HepG2 (cell line): Measurements from ENCODE around the gene ASCC3. TPM values are rescaled to one million over a fixed set of nuclear protein-coding genes. Genes with fewer than 3 reads are reported as not detected.

Experiments
- CEBPB ChIP-seq: IDR thresholded peaks from 2 replicates; pipeline ENCODE4 v1.6.1; 2011; ENCODE audit warnings: low read depth, low read length, improper control_type of control experiment, borderline replicate concordance
- EP300 ChIP-seq, 3 experiments: sonication (generic) in 1 of 3; formaldehyde crosslinking in 1 of 3; IDR thresholded peaks; 2 replicates each; pipeline versions ENCODE4 v1.5.1 to v1.6.1; 2011 to 2020; ENCODE audit warnings: low read depth in 2 of 3, low read length in 2 of 3, borderline replicate concordance in 1 of 3, improper control_type of control experiment in 1 of 3, mild to moderate bottlenecking in 1 of 3, missing genetic modification reagents in 1 of 3, moderate library complexity in 1 of 3
- FLYWCH1 ChIP-seq: sonication (generic); formaldehyde crosslinking; IDR thresholded peaks from 2 replicates; pipeline ENCODE4 v1.8.1; 2023; ENCODE audit warnings: mild to moderate bottlenecking, missing genetic modification reagents
- HMG20A ChIP-seq: IDR thresholded peaks from 2 replicates; pipeline ENCODE4 v1.6.1; 2016; ENCODE audit warnings: borderline replicate concordance
- HMG20B ChIP-seq: conservative IDR thresholded peaks from 2 replicates; pipeline ENCODE4 v1.6.1; 2016; ENCODE audit warnings: missing genetic modification reagents, missing compliant biosample characterization
- MZF1 ChIP-seq: sonication (generic); formaldehyde crosslinking; IDR thresholded peaks from 2 replicates; pipeline ENCODE4 v1.8.1; 2023; ENCODE audit warnings: mild to moderate bottlenecking, missing genetic modification reagents, borderline replicate concordance
- PAXIP1 ChIP-seq: sonication (generic); formaldehyde crosslinking; conservative IDR thresholded peaks from 2 replicates; pipeline ENCODE4 v1.4.0; 2020; ENCODE audit warnings: mild to moderate bottlenecking, missing genetic modification reagents, moderate library complexity
- SP1 ChIP-seq, 2 experiments: fragments of 450-650 bp in 1 of 2; sonication (generic) in 1 of 2; formaldehyde crosslinking in 1 of 2; IDR thresholded peaks; 2 replicates each; pipeline versions ENCODE4 v1.4.0 to v1.6.1; 2016 to 2020; ENCODE audit warnings: missing genetic modification reagents in 1 of 2
- ZBED4 ChIP-seq: sonication (generic); formaldehyde crosslinking; IDR thresholded peaks from 2 replicates; pipeline ENCODE4 v1.4.0; 2020; ENCODE audit warnings: missing genetic modification reagents, borderline replicate concordance
- polyA plus RNA-seq, 8 experiments: library from polyadenylated mRNA; depleted of rRNA in 3 of 8; stranded (reverse) in 7 of 8; unstranded in 1 of 8; fragments of >200 nt; fragmentation: Illumina TruSeq in 4 of 8; extraction: Trizol in 4 of 8; gene quantifications; 2 replicates each; pipeline versions ENCODE4 v1.2.1 to v1.2.3, GENCODE V29; 2011 to 2016; ENCODE audit warnings: low read depth in 4 of 8, missing spikeins in 1 of 8, mixed read lengths in 1 of 8; ENCODE audit not compliant: insufficient read depth in 1 of 8
- total RNA-seq, 5 experiments: library from RNA; depleted of rRNA; stranded (reverse); fragments of >200 nt; fragmentation: Illumina TruSeq; extraction: Trizol; gene quantifications; 2 replicates each; pipeline ENCODE4 v1.2.3, GENCODE V29; 2016; ENCODE audit warnings: low read depth in 1 of 5
- TF ChIP-seq, protein P1 (sequence below): sonication (generic); formaldehyde crosslinking; IDR thresholded peaks from 2 replicates; pipeline ENCODE4 v1.5.0; 2020; ENCODE audit warnings: mild to moderate bottlenecking, missing genetic modification reagents, moderate library complexity
- TF ChIP-seq, protein P2 (sequence below): sonication (generic); formaldehyde crosslinking; IDR thresholded peaks from 2 replicates; pipeline ENCODE4 v1.4.0; 2020; ENCODE audit warnings: mild to moderate bottlenecking, missing genetic modification reagents

Gene ASCC3
- total and polyA plus RNA-seq, 2 of the 13 experiments (the other 11 are each of a cell fraction or from before 2014, with no cell fraction given): 23.1 to 55.7 TPM

DNA sequence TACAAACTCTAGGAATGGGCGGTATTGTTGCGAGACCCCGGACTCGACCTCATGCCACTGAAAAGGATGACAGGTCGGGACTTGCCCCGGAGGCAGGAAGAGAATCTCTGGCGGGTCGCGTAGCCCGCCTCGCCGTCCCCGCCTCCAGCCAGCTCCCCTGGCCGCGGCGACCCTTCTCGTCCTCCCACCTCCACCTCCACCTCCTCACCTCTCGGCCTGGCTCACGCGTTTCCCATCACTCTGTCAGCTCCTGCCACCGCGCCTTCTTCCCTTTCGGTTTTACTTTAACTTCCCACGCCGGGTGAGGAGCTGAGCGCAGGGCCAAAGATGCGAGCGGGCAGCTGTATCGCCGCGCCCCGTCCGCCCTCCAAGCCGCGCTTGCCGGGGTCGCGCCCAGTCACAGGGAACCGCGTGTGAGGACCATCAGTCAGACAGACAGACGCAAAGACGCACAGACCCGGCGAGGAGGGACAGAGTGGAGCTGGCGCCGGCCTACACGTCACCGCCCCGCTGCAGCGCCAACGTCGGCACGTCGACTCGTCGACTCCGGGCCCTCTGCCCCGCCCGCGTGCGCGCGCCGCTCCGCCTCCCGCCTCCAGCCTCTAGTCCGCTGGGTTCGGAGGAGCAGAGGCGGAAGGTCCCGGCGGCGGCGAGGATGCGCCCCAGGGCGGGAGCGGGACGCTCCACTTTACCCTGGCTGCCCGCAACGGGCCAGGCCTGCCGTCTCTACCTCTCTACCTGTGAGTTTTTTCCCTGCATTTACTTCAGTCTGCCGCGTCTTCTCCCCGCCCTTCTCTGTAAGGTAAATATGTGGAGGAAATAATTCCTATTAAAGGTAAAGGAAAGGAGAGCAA is at the start of gene ASCC3 (continued):
- TF ChIP-seq PAXIP1 (CRISPR knock-in tag) (peak; percentile 44; the same call in 1 of the 2 replicates), HMG20B (CRISPR knock-in tag) (0 out of 2 replicates have a peak, but pooled peaks have one; percentile 35), HMG20A (CRISPR knock-in tag) (peak; percentile 45; the same call in 1 of the 2 replicates), SP1 (IDR thresholded peaks at IDR 0.05) (no peak), SP1 (CRISPR knock-in tag; IDR thresholded peaks at IDR 0.05) (peak; percentile 79), MZF1 (CRISPR knock-in tag) (peak; percentile 83; the same call in 1 of the 2 replicates), ZBED4 (CRISPR knock-in tag) (0 out of 2 replicates have a peak, but pooled peaks have one; percentile 70), FLYWCH1 (CRISPR knock-in tag) (no peak), EP300 (IDR thresholded peaks at IDR 0.05; ENCODE audit: low read depth in 2 of 2, low read length in 2 of 2) (no peak), EP300 (CRISPR knock-in tag; IDR thresholded peaks at IDR 0.05; ENCODE audit: borderline replicate concordance) (no peak; the same call in 1 of the 2 replicates), CEBPB (no peak)
- TF ChIP-seq, protein P1, sequence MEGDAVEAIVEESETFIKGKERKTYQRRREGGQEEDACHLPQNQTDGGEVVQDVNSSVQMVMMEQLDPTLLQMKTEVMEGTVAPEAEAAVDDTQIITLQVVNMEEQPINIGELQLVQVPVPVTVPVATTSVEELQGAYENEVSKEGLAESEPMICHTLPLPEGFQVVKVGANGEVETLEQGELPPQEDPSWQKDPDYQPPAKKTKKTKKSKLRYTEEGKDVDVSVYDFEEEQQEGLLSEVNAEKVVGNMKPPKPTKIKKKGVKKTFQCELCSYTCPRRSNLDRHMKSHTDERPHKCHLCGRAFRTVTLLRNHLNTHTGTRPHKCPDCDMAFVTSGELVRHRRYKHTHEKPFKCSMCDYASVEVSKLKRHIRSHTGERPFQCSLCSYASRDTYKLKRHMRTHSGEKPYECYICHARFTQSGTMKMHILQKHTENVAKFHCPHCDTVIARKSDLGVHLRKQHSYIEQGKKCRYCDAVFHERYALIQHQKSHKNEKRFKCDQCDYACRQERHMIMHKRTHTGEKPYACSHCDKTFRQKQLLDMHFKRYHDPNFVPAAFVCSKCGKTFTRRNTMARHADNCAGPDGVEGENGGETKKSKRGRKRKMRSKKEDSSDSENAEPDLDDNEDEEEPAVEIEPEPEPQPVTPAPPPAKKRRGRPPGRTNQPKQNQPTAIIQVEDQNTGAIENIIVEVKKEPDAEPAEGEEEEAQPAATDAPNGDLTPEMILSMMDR (CRISPR knock-in tag): 0 out of 2 replicates have a peak, but pooled peaks have one; percentile 14
- TF ChIP-seq, protein P2, sequence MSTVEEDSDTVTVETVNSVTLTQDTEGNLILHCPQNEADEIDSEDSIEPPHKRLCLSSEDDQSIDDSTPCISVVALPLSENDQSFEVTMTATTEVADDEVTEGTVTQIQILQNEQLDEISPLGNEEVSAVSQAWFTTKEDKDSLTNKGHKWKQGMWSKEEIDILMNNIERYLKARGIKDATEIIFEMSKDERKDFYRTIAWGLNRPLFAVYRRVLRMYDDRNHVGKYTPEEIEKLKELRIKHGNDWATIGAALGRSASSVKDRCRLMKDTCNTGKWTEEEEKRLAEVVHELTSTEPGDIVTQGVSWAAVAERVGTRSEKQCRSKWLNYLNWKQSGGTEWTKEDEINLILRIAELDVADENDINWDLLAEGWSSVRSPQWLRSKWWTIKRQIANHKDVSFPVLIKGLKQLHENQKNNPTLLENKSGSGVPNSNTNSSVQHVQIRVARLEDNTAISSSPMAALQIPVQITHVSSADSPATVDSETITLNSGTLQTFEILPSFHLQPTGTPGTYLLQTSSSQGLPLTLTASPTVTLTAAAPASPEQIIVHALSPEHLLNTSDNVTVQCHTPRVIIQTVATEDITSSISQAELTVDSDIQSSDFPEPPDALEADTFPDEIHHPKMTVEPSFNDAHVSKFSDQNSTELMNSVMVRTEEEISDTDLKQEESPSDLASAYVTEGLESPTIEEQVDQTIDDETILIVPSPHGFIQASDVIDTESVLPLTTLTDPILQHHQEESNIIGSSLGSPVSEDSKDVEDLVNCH (CRISPR knock-in tag): no peak
